OCI-LY7 (cell line): ENCODE measurements around the gene LRGUK. TPM values are rescaled to one million over a fixed set of nuclear protein-coding genes. Genes with fewer than 3 reads are reported as not detected.
"Not testable (repeated sequence)": the region's sequence is repeated elsewhere in the genome, so short reads cannot be mapped to it uniquely, and the experiment has no call there.

Experiments
- Bru-seq: library from RNA; stranded (reverse); fragments of 400-500 nt; gene quantifications from one replicate; lab custom pipeline; 2021; lab: Mats Ljungman, UMichigan
- BruChase-seq, 2 experiments: library from RNA; stranded (reverse); fragments of 400-500 nt; gene quantifications; one replicate each; lab custom pipeline; 2021; lab: Mats Ljungman, UMichigan
- BruUV-seq: library from RNA; stranded (reverse); fragments of 400-500 nt; replicated peaks from 2 replicates; lab custom pipeline; 2021; lab: Mats Ljungman, UMichigan
- CTCF ChIA-PET: fragments of 300-600 bp; sonication (Branson Sonifier 250); formaldehyde crosslinking; loops from one replicate; lab custom pipeline; 2022; ENCODE audit warnings: antibody characterized with exemption; ENCODE audit not compliant: unreplicated experiment; lab: Charles Lee
- POLR2A ChIA-PET: fragments of 300-600 bp; sonication (Branson Sonifier 250); formaldehyde crosslinking; loops from one replicate; lab custom pipeline; 2022; ENCODE audit warnings: antibody characterized with exemption; lab: Charles Lee
- DNase-seq: peaks from one replicate; pipeline ENCODE4 v3.0.0-alpha.2; 2015; ENCODE audit warnings: low spot score
- H2AFZ ChIP-seq: fragments of 200-600 bp; sonication (generic), shearing (Covaris generic); 2 replicates; pipeline ENCODE4 v1.6.1; 2014; ENCODE audit warnings: mild to moderate bottlenecking, antibody characterized with exemption, low read length, moderate library complexity
- H3K27ac ChIP-seq: fragments of 200-600 bp; sonication (generic); 2 replicates; pipeline ENCODE4 v1.5.1; 2014; ENCODE audit warnings: mixed run types, low read depth, mild to moderate bottlenecking, moderate library complexity, low read length, inconsistent platforms; ENCODE audit not compliant: poor library complexity, severe bottlenecking
- H3K36me3 ChIP-seq: fragments of 200-600 bp; sonication (generic); 2 replicates; pipeline ENCODE4 v1.6.1; 2014; ENCODE audit warnings: mild to moderate bottlenecking, antibody characterized with exemption, low read length, moderate library complexity, mixed read lengths; ENCODE audit not compliant: insufficient read depth
- H3K4me1 ChIP-seq: fragments of 200-600 bp; sonication (generic); 2 replicates; pipeline ENCODE4 v1.5.1; 2014; ENCODE audit warnings: mild to moderate bottlenecking, low read length; ENCODE audit not compliant: insufficient read depth, poor library complexity, severe bottlenecking
- H3K4me2 ChIP-seq: fragments of 200-600 bp; sonication (generic); 2 replicates; pipeline ENCODE4 v1.6.1; 2014; ENCODE audit warnings: mild to moderate bottlenecking, low read length
- H3K4me3 ChIP-seq: fragments of 200-600 bp; sonication (generic); 2 replicates; pipeline ENCODE4 v1.5.1; 2014; ENCODE audit warnings: mild to moderate bottlenecking, low read depth, low read length; ENCODE audit not compliant: poor library complexity, severe bottlenecking
- H3K79me2 ChIP-seq: fragments of 200-600 bp; sonication (generic); 2 replicates; pipeline ENCODE4 v1.6.1; 2016; ENCODE audit warnings: low read depth, mild to moderate bottlenecking, low read length, moderate library complexity, mixed read lengths; ENCODE audit not compliant: insufficient read depth
- H3K9me2 ChIP-seq: fragments of 200-600 bp; sonication (generic); 2 replicates; pipeline ENCODE4 v1.6.1; 2016; ENCODE audit warnings: mild to moderate bottlenecking, low read length, mixed read lengths; ENCODE audit not compliant: insufficient read depth
- H3K9me3 ChIP-seq: fragments of 200-600 bp; sonication (generic); 2 replicates; pipeline ENCODE4 v1.6.1; 2014; ENCODE audit warnings: mild to moderate bottlenecking, mixed run types, low read length, mixed read lengths
- H4K20me1 ChIP-seq: fragments of 200-600 bp; sonication (generic); 2 replicates; pipeline ENCODE4 v1.6.1; 2014; ENCODE audit warnings: mild to moderate bottlenecking, antibody characterized with exemption, low read length, moderate library complexity, mixed read lengths; ENCODE audit not compliant: insufficient read depth
- EZH2phosphoT487 ChIP-seq: fragments of 200-600 bp; sonication (generic); IDR thresholded peaks from 2 replicates; pipeline ENCODE4 v1.6.1; 2018; ENCODE audit warnings: low read depth, borderline replicate concordance, mild to moderate bottlenecking, mixed run types, antibody characterized with exemption, low read length, moderate library complexity, mixed read lengths
- intact Hi-C: fragments of 100-400 bp; cut with micrococcal nuclease; formaldehyde crosslinking; loops from one replicate; pipeline ENCODE4 v1.10.0; 2022; ENCODE audit not compliant: unreplicated experiment
- long read RNA-seq: library from polyadenylated mRNA; stranded (forward); transcript quantifications from one replicate; pipeline ENCODE4 v2.0.0, GENCODE V29; 2022
- total RNA-seq, 2 experiments: library from RNA; depleted of rRNA in 1 of 2; stranded (reverse); fragments of >200 nt in 1 of 2; shearing (Covaris generic) in 1 of 2; gene quantifications; 2 replicates each; pipeline ENCODE4 v1.2.3, GENCODE V29; 2014 to 2022
- TF ChIP-seq, protein P1 (sequence below): fragments of 200-600 bp; sonication (generic); conservative IDR thresholded peaks from 2 replicates; pipeline ENCODE4 v1.5.1; 2014; ENCODE audit warnings: mild to moderate bottlenecking, antibody characterized with exemption, low read length, moderate library complexity, mixed read lengths

The LRGUK gene
- 0.36 and 0.95 TPM in 2 replicates for total RNA-seq (2014; rRNA removed; shearing (Covaris generic))
- total RNA-seq (2022) = 0.46 and 0.52 TPM in 2 replicates
- percentile 34 among the genes with signal in this experiment for Bru-seq, nascent RNA
- BruChase-seq, experiment 1, labeled RNA remaining after a 6-hour chase = percentile 33 among the genes with signal in this experiment
- BruChase-seq, experiment 2, labeled RNA remaining after a 2-hour chase = percentile 39 among the genes with signal in this experiment
- long read RNA-seq, partial matches to known transcripts = 0 of 1 reads
- long read RNA-seq, other reads (novel, unspliced or antisense) = 1 of 1 reads

- Histone ChIP-seq H3K9me2 (no peaks in the 10 kb centered on the region), H3K79me2 (no peaks in the 10 kb centered on the region), H3K9me3 (no peaks in the 10 kb centered on the region), H3K4me2 (peak within 1 kb of the TSS; percentile 86), H3K4me3 (peak within 1 kb of the TSS; percentile 63), H2AFZ (peak within 1 kb of the TSS; percentile 88), H4K20me1 (no peaks in the 10 kb centered on the region), H3K36me3 (no peaks in the 10 kb centered on the region), H3K27ac (no peak within 1 kb of the TSS), H3K4me1 (no peaks in the 10 kb centered on the region)
- POLR2A ChIA-PET = interaction anchor here (0.5 to 1.8 kb wide), 9 partner anchors 14 to 1320 kb away, joined by 3 to 7 read pairs (median 4); no protein-coding TSS in a partner anchor
- CTCF ChIA-PET = interaction anchor here (0.6 to 1.1 kb wide), 2 partner anchors 191 to 1057 kb away, joined by 4 to 11 read pairs; no protein-coding TSS in a partner anchor
- BruUV-seq = no TSS peak
- intact Hi-C loops = no loop called here
- no peak for TF ChIP-seq EZH2phosphoT487
- TF ChIP-seq, protein P1, sequence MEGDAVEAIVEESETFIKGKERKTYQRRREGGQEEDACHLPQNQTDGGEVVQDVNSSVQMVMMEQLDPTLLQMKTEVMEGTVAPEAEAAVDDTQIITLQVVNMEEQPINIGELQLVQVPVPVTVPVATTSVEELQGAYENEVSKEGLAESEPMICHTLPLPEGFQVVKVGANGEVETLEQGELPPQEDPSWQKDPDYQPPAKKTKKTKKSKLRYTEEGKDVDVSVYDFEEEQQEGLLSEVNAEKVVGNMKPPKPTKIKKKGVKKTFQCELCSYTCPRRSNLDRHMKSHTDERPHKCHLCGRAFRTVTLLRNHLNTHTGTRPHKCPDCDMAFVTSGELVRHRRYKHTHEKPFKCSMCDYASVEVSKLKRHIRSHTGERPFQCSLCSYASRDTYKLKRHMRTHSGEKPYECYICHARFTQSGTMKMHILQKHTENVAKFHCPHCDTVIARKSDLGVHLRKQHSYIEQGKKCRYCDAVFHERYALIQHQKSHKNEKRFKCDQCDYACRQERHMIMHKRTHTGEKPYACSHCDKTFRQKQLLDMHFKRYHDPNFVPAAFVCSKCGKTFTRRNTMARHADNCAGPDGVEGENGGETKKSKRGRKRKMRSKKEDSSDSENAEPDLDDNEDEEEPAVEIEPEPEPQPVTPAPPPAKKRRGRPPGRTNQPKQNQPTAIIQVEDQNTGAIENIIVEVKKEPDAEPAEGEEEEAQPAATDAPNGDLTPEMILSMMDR = no peak
- peak; percentile 66 for DNase-seq
Observed at GRCh38 chr7:134126966-134127848, at the start of gene LRGUK. Gene LRGUK (plus strand): TSS chr7:134127340. CDS start chr7:134127368, 28 bp downstream.

DNA sequence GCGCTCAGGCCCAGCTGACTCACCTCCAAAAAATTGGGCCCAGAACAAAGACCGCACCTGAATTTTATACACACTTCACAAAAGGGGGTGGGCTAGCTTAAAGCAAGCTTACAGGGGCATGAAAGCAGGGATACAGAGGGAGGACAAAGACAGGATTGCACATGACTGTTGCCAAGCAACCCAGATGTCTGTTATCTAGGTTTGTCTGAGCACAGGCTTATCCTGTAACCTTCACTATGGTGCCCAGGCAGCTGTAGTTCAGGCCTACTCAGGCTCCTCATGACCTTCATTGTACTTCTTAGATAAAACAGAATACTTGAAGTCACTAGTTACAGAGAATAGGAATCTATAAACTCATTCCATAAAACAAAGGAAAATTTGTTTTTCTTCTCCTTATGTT lies 49.6 kb upstream of the LRGUK start:
- H3K4me1 ChIP-seq, CTCF ChIA-PET, H3K27ac ChIP-seq, H3K79me2 ChIP-seq, H2AFZ ChIP-seq, intact Hi-C loops, H3K9me3 ChIP-seq, H3K4me2 ChIP-seq, H3K4me3 ChIP-seq, DNase-seq, H3K36me3 ChIP-seq, BruUV-seq, H4K20me1 ChIP-seq, H3K9me2 ChIP-seq: not testable (repeated sequence)
- POLR2A ChIA-PET = interaction anchor here (0.6 to 1.2 kb wide), 3 partner anchors 10 to 1593 kb away, joined by 3 read pairs; no protein-coding TSS in a partner anchor

- DNase-seq = peak; percentile 16
- H3K9me3 ChIP-seq = no peaks in the 10 kb centered on the region
- H3K79me2 ChIP-seq = no peaks in the 10 kb centered on the region
- H3K4me3 ChIP-seq = no peak overlapping the region
- no TSS peak for BruUV-seq
- CTCF ChIA-PET = no interaction called here
- POLR2A ChIA-PET = interaction anchor here (0.5 to 1.6 kb wide), 9 partner anchors 9 to 179 kb away, joined by 3 to 5 read pairs (median 3); partner anchors contain the start of gene LRGUK
- H2AFZ ChIP-seq = no peak overlapping the region
- H3K4me1 ChIP-seq = peaks cover 8% of the 10 kb centered on the region
- H3K9me2 ChIP-seq = no peaks in the 10 kb centered on the region
- no peaks in the 10 kb centered on the region for H4K20me1 ChIP-seq
- no peak overlapping the region for H3K4me2 ChIP-seq
- intact Hi-C loops = no loop called here
- TF ChIP-seq, protein P1 = no peak
- no peak for TF ChIP-seq EZH2phosphoT487
- no peaks in the 10 kb centered on the region; the same call in 1 of the 2 replicates for H3K36me3 ChIP-seq
- H3K27ac ChIP-seq = no peak overlapping the region
Observed at GRCh38 chr7:134078991-134079390, 48.1 kb upstream of the LRGUK start.
